ENCODE measurements around the gene GMCL2.
"Not testable (repeated sequence)": the region's sequence is repeated elsewhere in the genome, so short reads cannot be mapped to it uniquely, and the experiment has no call there.

Gene GMCL2

DNA sequence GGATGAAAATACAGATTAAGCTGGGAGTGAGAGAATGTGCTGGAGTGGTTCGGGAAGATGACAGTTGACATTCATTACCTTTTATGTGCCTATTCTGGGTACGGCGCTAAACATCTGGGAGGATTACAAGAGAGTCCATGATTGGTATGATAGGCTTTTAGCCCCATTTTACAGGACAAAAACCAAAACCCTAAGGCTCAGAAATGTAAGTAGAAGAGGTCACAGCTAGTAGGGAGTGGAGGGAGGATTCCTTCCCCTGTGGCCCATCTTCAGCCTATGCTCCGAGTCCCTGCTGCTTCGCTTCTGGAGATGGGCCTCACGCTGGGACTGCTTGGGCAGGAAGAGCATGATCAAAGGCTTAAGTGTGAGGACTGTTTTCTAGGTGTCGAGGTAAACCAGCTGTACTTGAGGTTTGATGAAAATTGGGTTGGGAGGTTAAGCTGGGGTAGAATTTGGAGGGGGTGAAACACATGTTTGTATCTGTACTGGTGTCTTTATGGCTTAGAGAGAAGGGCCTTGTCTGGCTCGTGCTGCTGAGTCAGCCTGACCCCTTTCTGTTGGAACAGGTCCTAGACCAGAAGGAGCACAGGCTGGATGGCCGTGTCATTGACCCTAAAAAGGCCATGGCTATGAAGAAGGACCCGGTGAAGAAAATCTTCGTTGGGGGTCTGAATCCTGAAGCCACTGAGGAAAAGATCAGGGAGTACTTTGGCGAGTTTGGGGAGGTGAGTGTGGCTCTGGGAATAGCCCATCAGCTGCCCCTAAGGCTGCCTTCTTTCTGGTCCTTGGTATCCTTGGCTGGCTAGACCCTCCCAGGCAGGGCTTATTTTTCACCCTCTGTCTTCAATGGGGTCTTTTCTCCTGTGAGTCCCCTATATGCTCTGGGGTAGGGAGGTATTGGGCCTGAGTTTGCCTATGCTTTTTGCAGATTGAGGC is 19.3 kb upstream of the GMCL2 start:
- DNase-seq (ENCODE audit: low read depth in 2 of 2): no peak

DNA sequence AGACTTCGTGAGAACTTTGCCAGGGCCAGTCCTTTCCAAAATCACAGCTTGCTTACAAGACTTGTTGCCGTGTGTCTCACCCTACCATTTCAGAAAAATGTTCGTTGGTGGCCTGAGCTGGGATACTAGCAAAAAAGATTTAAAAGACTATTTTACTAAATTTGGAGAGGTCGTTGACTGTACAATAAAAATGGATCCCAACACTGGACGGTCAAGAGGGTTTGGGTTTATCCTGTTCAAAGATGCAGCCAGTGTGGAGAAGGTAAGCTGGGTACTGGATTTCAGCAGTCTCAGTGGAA is 18.5 kb upstream of the GMCL2 start:
- no peak for DNase-seq (ENCODE audit: low read depth in 2 of 2)

DNA sequence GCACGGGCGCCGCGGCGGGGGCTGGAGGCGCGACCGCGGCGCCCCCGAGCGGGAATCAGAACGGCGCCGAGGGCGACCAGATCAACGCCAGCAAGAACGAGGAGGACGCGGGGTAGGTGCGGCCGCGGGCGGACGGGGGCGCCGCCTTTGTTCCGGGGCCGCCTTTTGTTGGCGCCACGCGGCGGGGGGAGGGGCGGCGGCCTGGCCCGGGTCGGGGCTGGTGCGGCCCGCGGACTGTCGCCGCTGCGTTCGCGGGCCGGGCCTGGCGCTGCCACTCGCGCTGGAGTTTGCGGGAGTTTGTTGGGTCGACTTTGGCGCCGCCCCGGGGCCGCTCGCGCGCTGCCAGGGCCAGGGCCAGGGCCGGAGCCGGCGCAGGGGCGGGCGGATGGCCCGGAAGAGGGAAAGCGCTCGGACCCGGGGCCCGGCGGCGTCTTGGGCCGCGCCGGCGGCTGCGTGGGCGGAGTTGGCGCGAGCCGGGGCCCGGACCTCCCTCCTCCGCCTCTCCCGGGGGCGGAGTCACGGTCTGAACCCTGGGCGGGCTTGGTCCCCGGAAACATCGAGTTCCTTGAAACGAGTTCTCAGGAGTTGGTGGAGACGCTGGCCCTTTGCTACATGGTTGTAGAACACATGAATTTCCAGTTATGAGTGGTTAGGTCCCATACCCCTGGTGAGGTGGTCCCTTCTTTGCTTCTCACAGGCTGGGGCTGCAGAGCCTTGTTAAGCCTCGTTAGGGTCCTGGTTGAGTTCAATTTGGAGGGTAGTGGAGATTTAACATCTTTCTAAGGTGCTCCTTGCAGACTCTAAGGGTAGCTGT is 18.0 kb upstream of the GMCL2 start:
- DNase-seq (ENCODE audit: low read depth in 2 of 2): peak; percentile 74 to 75

DNA sequence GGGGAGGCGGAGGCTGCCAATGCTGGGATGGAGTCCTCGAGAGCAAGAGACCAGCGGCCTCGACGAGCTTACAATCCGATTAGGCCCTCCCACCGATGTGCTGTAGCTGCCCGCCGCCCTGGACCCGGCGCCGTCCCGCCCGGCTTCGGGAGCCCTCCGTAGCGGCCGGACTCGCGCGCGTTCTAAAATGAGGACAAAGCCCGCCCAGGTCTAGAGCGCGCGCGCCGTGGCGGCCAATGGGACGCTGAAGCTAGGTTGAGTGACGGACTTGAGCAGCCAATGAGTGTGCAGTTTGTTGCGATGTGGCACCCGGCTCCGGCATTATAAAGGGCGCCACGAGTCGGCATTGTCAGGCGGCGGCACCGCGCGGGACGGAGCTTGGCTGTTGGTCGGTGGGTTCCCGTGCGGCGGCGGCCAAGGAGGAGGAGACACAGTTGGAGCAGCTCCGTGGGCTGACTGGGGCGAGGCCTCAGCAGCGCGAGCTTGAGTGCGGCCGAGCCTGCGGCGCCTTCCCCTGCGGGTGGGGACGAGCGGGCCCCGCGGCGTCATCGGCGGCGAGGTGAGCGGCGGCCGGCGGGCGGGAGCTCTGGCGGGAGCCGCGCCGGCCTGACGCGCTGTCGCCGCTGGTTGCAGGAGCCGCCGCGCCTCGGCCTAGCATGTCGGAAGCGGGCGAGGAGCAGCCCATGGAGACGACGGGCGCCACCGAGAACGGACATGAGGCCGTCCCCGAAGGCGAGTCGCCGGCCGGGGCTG is 17.2 kb upstream of the GMCL2 start, which contains the start of gene HNRNPAB:
Gene HNRNPAB, plus strand, starts transcription at position 352 of the 753 bp plus-strand sequence. Its CDS starts 305 bp downstream, at position 657.
- DNase-seq (ENCODE audit: low read depth in 2 of 2): peak; percentile 88 to 89

DNA sequence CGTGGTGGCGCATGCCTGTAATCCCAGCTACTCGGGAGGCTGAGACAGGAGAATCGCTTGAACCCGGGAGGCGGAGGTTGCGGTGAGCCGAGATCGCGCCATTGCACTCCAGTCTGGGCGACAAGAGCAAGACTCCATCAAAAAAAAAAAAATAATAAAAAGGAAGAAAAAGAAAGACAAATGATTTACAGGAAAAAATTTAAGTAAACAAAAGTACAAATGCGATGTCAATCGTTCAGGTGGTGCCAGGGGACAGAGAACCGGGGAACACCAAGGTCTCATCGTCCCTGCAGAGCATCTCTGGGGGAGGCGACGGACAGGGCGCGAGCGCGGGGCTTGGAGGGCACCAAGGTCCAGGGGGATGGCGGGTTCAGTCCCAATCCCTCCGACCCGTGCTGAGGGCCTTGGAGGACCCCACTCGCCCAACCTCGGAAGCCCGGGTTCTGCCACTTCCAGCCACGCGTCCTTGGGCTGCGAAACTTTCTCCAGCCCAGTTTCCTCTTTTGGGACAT is 16.6 kb upstream of the GMCL2 start:
- no peak for DNase-seq (ENCODE audit: low read depth in 2 of 2)

DNA sequence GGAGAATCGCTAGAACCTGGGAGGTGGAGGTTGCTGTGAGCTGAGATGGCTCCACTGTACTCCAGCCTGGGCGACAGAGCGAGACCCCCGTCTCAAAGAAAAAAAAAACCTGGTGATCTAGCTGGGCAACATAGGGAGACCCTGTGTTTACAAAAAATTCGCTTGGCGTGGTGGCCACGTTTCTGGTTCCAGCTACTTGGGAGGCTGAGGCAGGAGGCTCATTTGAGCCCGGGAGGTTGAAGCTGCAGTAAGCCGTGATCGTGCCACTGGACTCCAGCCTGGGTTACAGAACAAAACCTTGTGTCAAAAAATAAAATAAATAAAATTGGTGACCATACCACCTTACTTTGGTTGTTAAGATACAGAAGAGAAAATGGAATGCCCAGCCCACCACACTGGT is 15.4 kb upstream of the GMCL2 start:
- DNase-seq (ENCODE audit: low read depth in 2 of 2): no peak

DNA sequence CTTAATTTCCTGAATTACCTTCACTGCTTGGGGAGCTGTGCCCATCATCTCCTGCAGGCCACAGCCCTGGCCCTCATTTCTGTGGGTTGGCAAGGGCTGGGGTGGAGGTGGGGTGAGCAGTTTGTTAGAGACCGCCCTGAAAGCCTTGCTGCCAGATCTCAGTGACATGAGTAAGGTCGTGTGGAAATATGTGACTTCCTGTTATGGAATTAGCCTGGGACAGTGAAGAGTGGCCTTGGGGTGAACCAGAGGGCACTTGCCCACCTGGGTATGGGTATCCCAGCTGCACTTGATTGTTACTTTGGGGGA is 14.7 kb upstream of the GMCL2 start:
- DNase-seq (ENCODE audit: low read depth in 2 of 2): no peak

DNA sequence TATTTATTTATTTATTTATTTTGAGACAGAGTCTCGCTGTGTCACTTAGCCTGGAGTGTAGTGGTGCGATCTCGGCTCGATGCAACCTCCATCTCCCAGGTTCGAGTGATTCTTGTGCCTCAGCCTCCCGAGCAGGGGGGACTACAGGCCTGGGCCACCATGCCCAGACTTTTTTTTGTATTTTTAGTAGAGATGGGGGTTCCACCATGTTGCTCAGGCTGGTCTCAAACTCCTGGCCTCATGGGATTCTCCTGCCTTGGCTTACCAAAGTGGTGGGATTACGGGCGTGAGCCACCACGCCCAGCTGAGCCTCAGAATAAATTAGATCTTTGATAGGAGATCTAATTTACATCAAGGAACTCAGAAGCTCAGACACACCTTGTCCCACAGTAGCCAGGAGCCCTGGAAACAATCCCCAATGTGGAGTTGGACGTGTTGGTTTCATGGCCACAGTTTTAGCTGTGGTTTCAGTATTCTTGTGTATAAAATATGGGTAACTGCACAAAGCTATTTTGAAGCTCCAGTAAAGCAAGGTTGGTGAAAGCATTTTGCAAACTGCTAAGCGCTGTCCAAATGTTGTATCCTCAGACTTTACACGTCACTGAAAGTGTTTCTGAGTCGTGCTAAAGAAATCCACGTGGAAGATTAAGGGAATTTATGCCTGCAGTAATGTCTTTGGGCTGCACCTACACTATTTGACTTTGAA is 14.2 kb upstream of the GMCL2 start:
- DNase-seq (ENCODE audit: low read depth in 2 of 2): no peak

DNA sequence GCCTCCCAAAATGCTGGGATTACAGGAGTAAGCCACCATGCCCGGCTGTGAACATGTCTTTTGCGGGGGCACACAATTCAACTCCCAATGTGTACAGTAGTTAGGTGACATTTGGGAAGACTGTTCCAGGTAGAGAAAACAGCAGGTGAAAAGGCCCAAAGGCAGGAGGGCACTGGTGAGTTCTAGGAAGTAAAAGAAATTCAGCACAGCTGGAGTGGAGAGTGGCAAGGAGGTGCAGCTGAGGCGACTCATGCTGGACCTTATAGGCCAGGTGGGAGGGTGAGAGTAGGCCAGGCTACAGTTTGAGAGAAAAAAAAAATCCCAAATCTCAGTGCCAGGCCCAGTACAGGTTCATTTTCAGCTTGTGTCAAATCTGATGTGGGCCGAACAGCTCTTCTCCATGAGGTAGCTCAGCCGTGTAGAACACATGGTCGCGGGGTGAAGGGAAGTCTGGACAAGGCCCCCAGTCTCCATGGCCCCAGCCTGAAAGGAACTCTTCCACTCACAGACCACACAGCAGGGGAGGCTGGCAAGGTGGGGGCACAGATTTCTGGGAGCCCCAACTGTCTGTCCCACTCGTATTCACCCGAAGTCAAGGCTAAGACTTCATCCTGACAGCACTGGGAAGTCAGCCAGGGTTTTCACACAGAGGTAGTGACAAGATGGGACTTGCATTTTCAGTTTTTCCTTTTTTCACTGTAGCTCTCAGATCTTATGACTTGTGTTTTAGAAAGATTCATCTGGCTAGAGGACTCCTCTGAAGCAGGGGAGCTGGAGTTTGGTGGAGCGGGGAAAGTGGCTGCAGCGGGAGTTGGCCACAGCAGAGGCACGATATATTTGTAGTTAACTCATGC is 12.6 kb upstream of the GMCL2 start:
- DNase-seq (ENCODE audit: low read depth in 2 of 2): no peak

DNA sequence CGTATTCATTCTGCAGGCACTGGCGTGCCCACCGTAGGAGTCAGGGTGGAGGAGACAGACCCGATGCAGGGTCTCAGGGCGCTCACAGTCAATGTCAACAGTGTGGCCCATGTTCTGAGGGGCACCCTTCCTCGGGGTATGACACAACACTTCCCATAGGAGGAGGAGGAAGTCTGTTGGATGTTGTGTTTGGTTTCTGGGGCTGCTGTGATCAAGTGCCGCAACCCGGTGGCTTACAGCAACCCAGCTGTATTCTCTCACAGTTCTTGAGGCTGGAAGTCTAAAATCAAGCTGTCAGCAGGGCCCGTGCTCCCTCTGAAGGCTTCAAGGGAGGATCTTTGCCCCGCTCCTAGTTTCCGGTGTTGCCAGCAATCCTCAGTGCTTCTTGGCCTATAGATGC is 11.5 kb upstream of the GMCL2 start:
- DNase-seq (ENCODE audit: low read depth in 2 of 2): no peak

DNA sequence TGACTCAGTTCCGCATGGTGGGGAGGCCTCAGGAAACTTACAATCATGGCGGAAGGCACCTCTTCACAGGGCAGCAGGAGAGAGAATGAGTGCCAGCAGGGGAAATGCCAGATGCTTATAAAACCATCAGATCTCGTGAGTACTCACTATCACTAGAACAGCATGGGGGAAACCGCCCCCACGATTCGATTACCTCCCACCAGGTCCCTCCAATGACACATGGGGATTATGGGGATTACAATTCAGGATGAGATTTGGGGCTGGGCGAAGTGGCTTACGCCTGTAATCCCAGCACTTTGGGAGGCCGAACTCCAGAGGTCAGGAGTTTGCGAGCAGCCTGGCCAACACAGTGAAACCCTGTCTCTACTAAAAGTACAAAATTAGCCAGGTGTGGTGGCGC is 11.0 kb upstream of the GMCL2 start:
- DNase-seq (ENCODE audit: low read depth in 2 of 2): not testable (repeated sequence)

DNA sequence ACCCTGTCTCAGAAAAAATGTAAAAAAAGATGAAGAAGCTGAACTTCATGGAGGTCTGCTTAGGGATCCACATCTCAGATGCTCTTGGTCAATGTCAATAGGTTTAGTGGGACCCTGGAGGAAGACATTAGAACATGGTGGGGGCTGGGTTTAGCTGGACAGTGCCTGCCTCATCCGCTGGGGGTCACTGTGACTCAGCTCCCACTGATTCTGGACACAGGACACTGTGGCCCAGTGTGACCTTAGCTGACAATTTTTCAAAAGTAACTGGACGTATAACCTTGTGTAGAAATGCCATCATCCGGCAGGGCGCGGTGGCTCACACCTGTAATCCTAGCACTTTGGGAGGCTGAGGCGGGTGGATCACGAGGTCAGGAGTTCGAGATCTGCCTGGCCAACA is 9.8 kb upstream of the GMCL2 start:
- DNase-seq (ENCODE audit: low read depth in 2 of 2): no peak

DNA sequence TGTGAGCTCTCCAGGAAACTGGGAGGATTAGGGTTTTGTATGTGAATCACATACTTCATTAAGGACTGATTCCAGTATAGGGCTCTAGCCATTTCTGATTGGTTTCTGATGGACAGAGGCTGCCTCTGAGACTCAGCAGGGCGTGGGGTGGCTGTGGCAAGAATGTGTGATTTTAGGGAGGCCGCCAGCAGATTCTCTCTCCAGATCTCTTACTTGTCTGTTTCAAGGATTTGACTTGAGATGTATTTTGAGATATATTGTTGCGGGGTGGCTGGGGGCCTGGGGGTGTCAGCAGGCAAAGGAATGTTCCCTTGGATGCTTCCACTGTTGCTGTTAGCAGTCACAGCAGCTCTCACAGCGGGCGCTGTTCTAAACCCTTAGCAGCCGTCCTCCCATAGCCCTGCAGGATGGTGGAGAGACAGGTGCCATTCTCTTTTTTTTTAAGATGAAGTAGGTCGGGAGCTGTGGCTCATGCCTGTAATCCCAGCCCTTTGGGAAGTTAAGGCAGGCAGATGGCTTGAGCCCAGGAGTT is 9.2 kb upstream of the GMCL2 start:
- no peak for DNase-seq (ENCODE audit: low read depth in 2 of 2)

DNA sequence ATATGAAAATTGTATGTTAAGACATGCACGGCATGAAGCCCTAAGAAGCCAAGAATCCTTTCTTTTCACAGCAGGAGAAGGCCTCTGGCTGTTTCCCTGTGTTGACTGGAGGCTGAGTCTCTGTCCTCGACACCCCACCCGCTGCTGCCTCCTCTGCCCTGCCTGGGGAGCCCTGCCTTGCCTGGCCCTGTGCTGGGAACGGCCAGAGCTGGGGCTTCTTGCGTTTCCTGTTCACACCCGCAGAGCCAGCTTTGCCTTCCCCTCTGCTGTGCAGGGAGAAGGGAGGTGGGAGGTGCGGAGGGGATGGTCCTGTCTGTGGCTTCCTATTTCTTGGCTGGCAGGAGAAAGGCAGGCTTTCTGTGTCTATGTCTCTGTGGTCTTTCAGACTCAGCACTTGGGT is 6.9 kb upstream of the GMCL2 start:
- DNase-seq (ENCODE audit: low read depth in 2 of 2): no peak

DNA sequence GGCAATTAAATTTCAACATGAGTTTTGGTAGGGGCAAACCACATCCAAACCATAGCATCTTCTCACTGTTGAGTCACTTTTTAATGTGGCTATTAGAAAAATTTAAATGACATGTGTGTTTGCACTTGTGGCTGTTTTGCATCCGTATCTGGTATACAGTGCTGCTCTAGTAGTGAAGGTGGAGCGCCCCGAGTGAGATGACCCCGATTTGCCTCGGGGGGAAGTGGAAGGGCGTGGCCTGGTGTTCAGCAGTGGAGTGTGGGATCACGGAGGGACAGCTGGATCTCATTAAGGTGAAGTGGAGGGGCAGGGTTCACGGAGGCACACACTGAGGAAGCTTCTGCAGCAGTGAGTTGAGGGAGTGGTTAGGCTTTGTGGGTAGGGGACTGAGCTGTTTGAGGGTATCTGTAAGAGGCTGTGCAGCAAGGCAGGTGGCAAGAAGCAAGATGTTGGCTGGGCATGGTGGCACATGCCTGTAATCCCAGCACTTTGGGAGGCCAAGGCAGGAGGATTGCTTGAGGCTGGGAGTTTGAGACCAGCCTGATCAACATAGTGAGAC is 6.2 kb upstream of the GMCL2 start:
- DNase-seq (ENCODE audit: low read depth in 2 of 2): no peak

DNA sequence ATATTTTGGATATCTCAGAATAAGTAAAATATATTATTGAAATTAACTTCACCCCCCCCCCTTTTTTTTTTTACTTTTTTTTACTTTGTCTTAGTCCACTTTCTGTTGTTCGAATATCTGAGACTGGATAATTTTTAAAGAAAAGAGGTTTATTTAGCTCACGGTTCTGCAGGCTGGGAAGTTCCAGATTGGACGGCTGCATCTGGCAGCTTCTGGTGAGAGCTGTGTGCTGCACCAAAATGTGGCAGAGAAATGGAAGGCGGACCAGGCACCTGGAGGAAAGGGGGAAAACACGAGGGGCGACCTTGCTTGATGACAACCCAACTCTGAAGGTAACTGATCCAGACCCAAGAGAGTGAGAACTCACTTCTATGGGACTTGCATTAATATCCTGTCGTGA is 5.6 kb upstream of the GMCL2 start:
- no peak for DNase-seq (ENCODE audit: low read depth in 2 of 2)

DNA sequence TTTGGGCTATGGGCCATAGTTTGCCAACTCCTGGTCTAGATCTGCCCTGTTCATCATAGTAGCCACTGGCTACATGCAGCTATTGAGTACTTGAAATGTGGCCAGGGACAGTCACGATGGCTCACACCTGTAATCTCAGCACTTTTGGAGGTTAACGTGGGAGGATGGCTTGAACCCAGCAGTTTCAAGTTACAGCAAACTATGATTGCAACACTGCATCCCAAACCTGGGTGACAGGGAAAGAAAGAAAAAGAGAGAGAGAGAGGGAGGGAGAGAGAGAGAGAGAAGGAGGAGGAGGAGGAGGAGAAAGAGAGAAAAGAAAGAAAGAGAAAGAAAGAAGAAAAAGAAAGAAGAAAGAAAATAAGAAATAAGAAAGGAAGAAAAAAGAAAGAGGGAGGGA is 5.1 kb upstream of the GMCL2 start:
- no peak for DNase-seq (ENCODE audit: low read depth in 2 of 2)

DNA sequence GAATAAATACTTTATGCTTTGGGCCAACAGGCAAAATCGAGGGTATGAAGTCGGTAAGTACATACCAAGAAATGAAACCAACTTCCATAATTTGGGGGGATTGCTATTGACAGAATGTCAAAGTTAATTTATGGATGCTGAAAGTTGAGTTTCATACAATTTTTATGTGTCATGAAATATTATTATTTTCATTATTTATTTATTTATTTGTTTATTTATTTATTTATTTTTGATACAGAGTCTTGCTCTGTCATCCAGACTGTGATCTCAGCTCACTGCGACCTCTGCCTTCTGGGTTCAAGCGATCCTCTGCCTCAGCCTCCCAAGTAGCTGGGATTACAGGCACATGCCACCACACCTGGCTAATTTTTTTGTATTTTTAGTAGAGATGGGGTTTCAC is 4.5 kb upstream of the GMCL2 start:
- DNase-seq (ENCODE audit: low read depth in 2 of 2): no peak

DNA sequence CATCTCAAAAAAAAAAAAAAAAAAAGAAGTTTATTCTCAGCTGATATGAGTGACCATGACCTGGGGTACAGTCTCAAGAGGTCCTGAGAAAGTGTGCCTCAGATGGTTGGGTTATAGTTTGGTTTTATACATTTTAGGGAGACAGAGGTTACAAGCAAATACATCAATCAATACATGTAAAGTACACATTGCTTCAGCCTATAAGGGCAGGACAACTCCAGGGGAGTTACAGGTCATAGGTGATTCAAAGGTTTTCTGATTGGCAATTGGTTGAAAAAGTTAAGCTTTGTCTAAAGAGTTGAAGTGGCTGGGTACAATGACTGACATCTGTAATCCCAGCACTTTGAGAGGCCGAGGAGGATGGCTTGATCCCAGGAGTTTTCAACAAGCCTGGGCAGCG is 2.3 kb upstream of the GMCL2 start:
- no peak for DNase-seq (ENCODE audit: low read depth in 2 of 2)

DNA sequence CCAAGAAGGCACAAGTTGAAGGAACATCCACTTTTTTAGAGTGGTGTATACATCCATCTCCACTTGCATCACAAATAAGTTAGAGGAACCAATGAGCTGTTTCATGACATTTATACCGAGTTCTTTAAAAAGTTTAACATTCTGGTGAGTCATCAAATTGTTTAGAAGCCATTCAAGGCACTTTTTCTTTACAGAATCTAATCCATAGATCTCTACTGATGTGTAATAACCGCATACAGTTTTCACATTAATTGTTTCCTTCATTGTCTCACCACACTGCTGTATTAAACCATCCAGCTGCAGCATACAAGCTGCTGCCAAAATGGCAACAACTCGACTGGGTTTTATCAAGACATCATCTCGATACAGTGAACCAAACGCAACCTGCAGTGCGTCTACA is 744 bp downstream of the GMCL2 start:
- no peak for DNase-seq (ENCODE audit: low read depth in 2 of 2)

Data from stimulated activated CD8-positive, alpha-beta memory T cell treated with anti-CD3 and anti-CD28 coated beads, Interleukin-15, amount 100 ng/mL, for 48 hours (primary cell).